OCI-LY7 (cell line): ENCODE results near the gene STIM1. TPM values are rescaled to one million over a fixed set of nuclear protein-coding genes. Genes with fewer than 3 reads are reported as not detected.
"Not testable (repeated sequence)": the region's sequence is repeated elsewhere in the genome, so short reads cannot be mapped to it uniquely, and the experiment has no call there.

Experiments used
- BruUV-seq: library from RNA; stranded (reverse); fragments of 400-500 nt; replicated peaks from 2 replicates; lab custom pipeline; 2021; lab: Mats Ljungman, UMichigan
- CTCF ChIA-PET: fragments of 300-600 bp; sonication (Branson Sonifier 250); formaldehyde crosslinking; loops from one replicate; lab custom pipeline; 2022; ENCODE audit warnings: antibody characterized with exemption; ENCODE audit not compliant: unreplicated experiment; lab: Charles Lee
- POLR2A ChIA-PET: fragments of 300-600 bp; sonication (Branson Sonifier 250); formaldehyde crosslinking; loops from one replicate; lab custom pipeline; 2022; ENCODE audit warnings: antibody characterized with exemption; lab: Charles Lee
- DNase-seq: peaks from one replicate; pipeline ENCODE4 v3.0.0-alpha.2; 2015; ENCODE audit warnings: low spot score
- H2AFZ ChIP-seq: fragments of 200-600 bp; sonication (generic), shearing (Covaris generic); 2 replicates; pipeline ENCODE4 v1.6.1; 2014; ENCODE audit warnings: mild to moderate bottlenecking, antibody characterized with exemption, low read length, moderate library complexity
- H3K27ac ChIP-seq: fragments of 200-600 bp; sonication (generic); 2 replicates; pipeline ENCODE4 v1.5.1; 2014; ENCODE audit warnings: mixed run types, low read depth, mild to moderate bottlenecking, moderate library complexity, low read length, inconsistent platforms; ENCODE audit not compliant: poor library complexity, severe bottlenecking
- H3K36me3 ChIP-seq: fragments of 200-600 bp; sonication (generic); 2 replicates; pipeline ENCODE4 v1.6.1; 2014; ENCODE audit warnings: mild to moderate bottlenecking, antibody characterized with exemption, low read length, moderate library complexity, mixed read lengths; ENCODE audit not compliant: insufficient read depth
- H3K4me1 ChIP-seq: fragments of 200-600 bp; sonication (generic); 2 replicates; pipeline ENCODE4 v1.5.1; 2014; ENCODE audit warnings: mild to moderate bottlenecking, low read length; ENCODE audit not compliant: insufficient read depth, poor library complexity, severe bottlenecking
- H3K4me2 ChIP-seq: fragments of 200-600 bp; sonication (generic); 2 replicates; pipeline ENCODE4 v1.6.1; 2014; ENCODE audit warnings: mild to moderate bottlenecking, low read length
- H3K4me3 ChIP-seq: fragments of 200-600 bp; sonication (generic); 2 replicates; pipeline ENCODE4 v1.5.1; 2014; ENCODE audit warnings: mild to moderate bottlenecking, low read depth, low read length; ENCODE audit not compliant: poor library complexity, severe bottlenecking
- H3K79me2 ChIP-seq: fragments of 200-600 bp; sonication (generic); 2 replicates; pipeline ENCODE4 v1.6.1; 2016; ENCODE audit warnings: low read depth, mild to moderate bottlenecking, low read length, moderate library complexity, mixed read lengths; ENCODE audit not compliant: insufficient read depth
- H3K9me2 ChIP-seq: fragments of 200-600 bp; sonication (generic); 2 replicates; pipeline ENCODE4 v1.6.1; 2016; ENCODE audit warnings: mild to moderate bottlenecking, low read length, mixed read lengths; ENCODE audit not compliant: insufficient read depth
- H3K9me3 ChIP-seq: fragments of 200-600 bp; sonication (generic); 2 replicates; pipeline ENCODE4 v1.6.1; 2014; ENCODE audit warnings: mild to moderate bottlenecking, mixed run types, low read length, mixed read lengths
- H4K20me1 ChIP-seq: fragments of 200-600 bp; sonication (generic); 2 replicates; pipeline ENCODE4 v1.6.1; 2014; ENCODE audit warnings: mild to moderate bottlenecking, antibody characterized with exemption, low read length, moderate library complexity, mixed read lengths; ENCODE audit not compliant: insufficient read depth
- CTCF ChIP-seq: fragments of 200-600 bp; sonication (generic); conservative IDR thresholded peaks from 2 replicates; pipeline ENCODE4 v1.5.1; 2014; ENCODE audit warnings: mild to moderate bottlenecking, antibody characterized with exemption, low read length, moderate library complexity, mixed read lengths
- EZH2phosphoT487 ChIP-seq: fragments of 200-600 bp; sonication (generic); IDR thresholded peaks from 2 replicates; pipeline ENCODE4 v1.6.1; 2018; ENCODE audit warnings: low read depth, borderline replicate concordance, mild to moderate bottlenecking, mixed run types, antibody characterized with exemption, low read length, moderate library complexity, mixed read lengths
- intact Hi-C: fragments of 100-400 bp; cut with micrococcal nuclease; formaldehyde crosslinking; loops from one replicate; pipeline ENCODE4 v1.10.0; 2022; ENCODE audit not compliant: unreplicated experiment
- total RNA-seq, 2 experiments: library from RNA; depleted of rRNA in 1 of 2; stranded (reverse); fragments of >200 nt in 1 of 2; shearing (Covaris generic) in 1 of 2; gene quantifications; 2 replicates each; pipeline ENCODE4 v1.2.3, GENCODE V29; 2014 to 2022

Gene STIM1
- total RNA-seq, 2 experiments from 2014 or later: 21.0 to 49.1 TPM

DNA sequence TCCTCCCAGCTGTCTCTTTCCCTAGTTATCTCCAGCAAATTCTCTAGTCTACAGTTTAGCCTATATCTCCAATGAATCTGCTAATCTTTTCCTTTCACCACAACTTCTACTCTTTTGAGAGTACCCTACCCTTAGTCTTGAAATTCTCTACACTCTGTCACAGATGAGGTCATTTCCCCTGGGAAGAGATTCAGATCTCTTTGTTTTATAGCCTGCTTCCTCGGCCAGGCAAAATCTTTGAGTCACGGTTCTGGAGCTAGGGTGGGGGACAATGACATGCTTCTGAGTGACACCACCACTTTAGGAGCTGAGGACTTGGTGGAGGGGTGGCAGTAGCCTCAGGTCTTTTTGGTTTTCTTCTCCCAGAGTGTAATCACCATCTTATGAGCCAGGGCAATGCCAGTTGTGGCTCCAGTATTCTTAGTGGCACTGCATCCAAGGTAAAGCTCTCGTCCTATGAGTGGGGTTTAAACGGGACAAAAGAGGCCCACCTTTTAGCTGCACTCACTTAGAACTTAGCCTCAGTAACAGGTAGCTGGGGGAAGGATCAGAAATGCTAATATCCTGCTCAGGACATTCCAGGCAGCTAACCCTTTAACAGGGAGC is 140.6 kb downstream of the STIM1 start:
- Histone ChIP-seq H4K20me1 (no peaks in the 10 kb centered on the region), H3K4me1 (no peaks in the 10 kb centered on the region), H2AFZ (no peak overlapping the region), H3K36me3 (no peaks in the 10 kb centered on the region; the same call in 1 of the 2 replicates), H3K27ac (no peak overlapping the region), H3K4me2 (no peak overlapping the region), H3K9me3 (peaks cover 14% of the 10 kb centered on the region; the same call in 1 of the 2 replicates), H3K79me2 (no peaks in the 10 kb centered on the region), H3K4me3 (no peak overlapping the region), H3K9me2 (no peaks in the 10 kb centered on the region)
- intact Hi-C loops: no loop called here
- BruUV-seq: no TSS peak
- DNase-seq: no peak
- CTCF ChIA-PET: no interaction called here
- no peak for TF ChIP-seq CTCF
- POLR2A ChIA-PET: interaction anchor here (1.0 kb wide), 1 partner anchor 29 kb away, joined by 3 read pairs; no protein-coding TSS in a partner anchor

DNA sequence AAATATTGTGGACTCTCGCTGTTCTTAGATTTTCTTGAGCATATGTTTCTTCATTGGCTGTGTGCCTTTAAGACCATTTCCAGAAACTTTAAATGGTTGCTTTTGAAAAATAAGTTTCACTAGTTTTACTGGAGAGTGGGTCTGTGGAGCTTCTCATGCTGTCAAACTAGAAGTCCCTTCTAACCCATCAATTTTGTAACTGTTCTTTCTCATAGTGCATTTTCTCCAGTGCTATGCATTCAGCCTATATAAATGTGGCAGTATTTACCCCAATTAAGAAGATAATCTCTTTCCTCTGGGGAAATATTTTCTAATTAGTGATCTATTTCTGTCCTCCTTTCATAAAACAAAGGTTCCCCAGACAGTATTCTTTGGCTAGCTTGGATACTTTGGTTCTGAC is 141.2 kb downstream of the STIM1 start:
- no peak for TF ChIP-seq CTCF
- TF ChIP-seq EZH2phosphoT487: no peak
- no peaks in the 10 kb centered on the region; the same call in 1 of the 2 replicates for H3K36me3 ChIP-seq
- no peak overlapping the region for H3K4me3 ChIP-seq
- no peaks in the 10 kb centered on the region for H3K9me2 ChIP-seq
- peaks cover 14% of the 10 kb centered on the region; the same call in 1 of the 2 replicates for H3K9me3 ChIP-seq
- H3K4me2 ChIP-seq: no peak overlapping the region
- no peak for DNase-seq
- ChIA-PET POLR2A (interaction anchor here (0.6 to 1.8 kb wide), 5 partner anchors 9 to 194 kb away, joined by 3 to 5 read pairs (median 3); no protein-coding TSS in a partner anchor), CTCF (no interaction called here)
- no peaks in the 10 kb centered on the region for H3K79me2 ChIP-seq
- no peaks in the 10 kb centered on the region for H4K20me1 ChIP-seq
- no peaks in the 10 kb centered on the region for H3K4me1 ChIP-seq
- no peak overlapping the region for H3K27ac ChIP-seq
- no TSS peak for BruUV-seq
- H2AFZ ChIP-seq: no peak overlapping the region
- intact Hi-C loops: no loop called here

DNA sequence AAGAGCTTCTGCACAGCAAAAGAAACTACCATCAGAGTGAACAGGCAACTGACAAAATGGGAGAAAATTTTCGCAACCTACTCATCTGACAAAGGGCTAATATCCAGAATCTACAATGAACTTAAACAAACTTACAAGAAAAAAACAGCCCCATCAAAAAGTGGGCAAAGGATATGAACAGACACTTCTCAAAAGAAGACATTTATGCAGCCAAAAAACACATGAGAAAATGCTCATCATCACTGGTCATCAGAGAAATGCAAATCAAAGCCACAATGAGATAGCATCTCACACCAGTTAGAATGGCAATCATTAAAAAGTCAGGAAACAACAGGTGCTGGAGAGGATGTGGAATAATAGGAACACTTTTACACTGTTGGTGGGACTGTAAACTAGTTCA is 149.3 kb downstream of the STIM1 start:
- H3K9me3 ChIP-seq, intact Hi-C loops, DNase-seq, H3K4me3 ChIP-seq, BruUV-seq, H4K20me1 ChIP-seq, H3K9me2 ChIP-seq, H3K79me2 ChIP-seq, CTCF ChIA-PET, H3K4me1 ChIP-seq, H3K4me2 ChIP-seq, H3K27ac ChIP-seq, H2AFZ ChIP-seq, POLR2A ChIA-PET, H3K36me3 ChIP-seq: not testable (repeated sequence)
